HG03175 (cell line): Measurements from ENCODE around the gene RAPGEF2.
"Not testable (repeated sequence)": the region's sequence is repeated elsewhere in the genome, so short reads cannot be mapped to it uniquely, and the experiment has no call there.

ENCODE experiments used
- ATAC-seq: cut with Tn5 transposase; IDR thresholded peaks from one replicate; pipeline ENCODE4 v1.9.1; 2021; ENCODE audit warnings: mild to moderate bottlenecking, moderate library complexity; ENCODE audit not compliant: unreplicated experiment

RAPGEF2 gene

GRCh38 chr4:159229164-159229563 lies 126.3 kb downstream of the RAPGEF2 start:
- no peak for ATAC-seq

GRCh38 chr4:159232465-159233106 lies 129.7 kb downstream of the RAPGEF2 start:
- peak; percentile 83 for ATAC-seq

GRCh38 chr4:159235779-159236368 lies 133.0 kb downstream of the RAPGEF2 start:
- no peak for ATAC-seq

GRCh38 chr4:159237975-159238374 lies 135.1 kb downstream of the RAPGEF2 start:
- ATAC-seq, result no peak

GRCh38 chr4:159238631-159239030 lies 135.8 kb downstream of the RAPGEF2 start:
- no peak for ATAC-seq

- ATAC-seq, result no peak
These were observed 136.8 kb downstream of the RAPGEF2 start for GRCh38 chr4:159239629-159240028.

GRCh38 chr4:159240046-159240445 lies 137.2 kb downstream of the RAPGEF2 start:
- no peak for ATAC-seq

- no peak for ATAC-seq
These were observed 137.8 kb downstream of the RAPGEF2 start for GRCh38 chr4:159240687-159241086.

- ATAC-seq, result no peak
These were observed 139.5 kb downstream of the RAPGEF2 start for GRCh38 chr4:159242427-159242826.

GRCh38 chr4:159248384-159249178 lies 145.7 kb downstream of the RAPGEF2 start:
- no peak for ATAC-seq

- no peak for ATAC-seq
These were observed 148.0 kb downstream of the RAPGEF2 start for GRCh38 chr4:159250751-159251325.

- not testable (repeated sequence) for ATAC-seq
These were observed 148.7 kb downstream of the RAPGEF2 start for GRCh38 chr4:159251580-159251979.

- no peak for ATAC-seq
These were observed 149.6 kb downstream of the RAPGEF2 start for GRCh38 chr4:159252491-159252890.

GRCh38 chr4:159256037-159256436 lies 153.2 kb downstream of the RAPGEF2 start:
- no peak for ATAC-seq

GRCh38 chr4:159258889-159259560 lies 156.1 kb downstream of the RAPGEF2 start:
- ATAC-seq, result no peak

GRCh38 chr4:159264057-159264456 lies 161.2 kb downstream of the RAPGEF2 start:
- ATAC-seq, result no peak

- peak; percentile 71 for ATAC-seq
These were observed 164.3 kb downstream of the RAPGEF2 start for GRCh38 chr4:159266981-159267868.

- ATAC-seq, result peak; percentile 7
These were observed 165.0 kb downstream of the RAPGEF2 start for GRCh38 chr4:159267869-159268285.

- no peak for ATAC-seq
These were observed 165.7 kb downstream of the RAPGEF2 start for GRCh38 chr4:159268607-159269006.

- no peak for ATAC-seq
These were observed 166.2 kb downstream of the RAPGEF2 start for GRCh38 chr4:159269116-159269515.
